Stimulated activated CD8-positive, alpha-beta memory T cell treated with anti-CD3 and anti-CD28 coated beads, Interleukin-15, amount 100 ng/mL, for 1 hour (primary cell): ENCODE data around the gene STK11.

Source experiments
- DNase-seq: peaks from one replicate; pipeline ENCODE4 v3.0.0-alpha.2; 2020; ENCODE audit warnings: low read depth

STK11 gene

DNA sequence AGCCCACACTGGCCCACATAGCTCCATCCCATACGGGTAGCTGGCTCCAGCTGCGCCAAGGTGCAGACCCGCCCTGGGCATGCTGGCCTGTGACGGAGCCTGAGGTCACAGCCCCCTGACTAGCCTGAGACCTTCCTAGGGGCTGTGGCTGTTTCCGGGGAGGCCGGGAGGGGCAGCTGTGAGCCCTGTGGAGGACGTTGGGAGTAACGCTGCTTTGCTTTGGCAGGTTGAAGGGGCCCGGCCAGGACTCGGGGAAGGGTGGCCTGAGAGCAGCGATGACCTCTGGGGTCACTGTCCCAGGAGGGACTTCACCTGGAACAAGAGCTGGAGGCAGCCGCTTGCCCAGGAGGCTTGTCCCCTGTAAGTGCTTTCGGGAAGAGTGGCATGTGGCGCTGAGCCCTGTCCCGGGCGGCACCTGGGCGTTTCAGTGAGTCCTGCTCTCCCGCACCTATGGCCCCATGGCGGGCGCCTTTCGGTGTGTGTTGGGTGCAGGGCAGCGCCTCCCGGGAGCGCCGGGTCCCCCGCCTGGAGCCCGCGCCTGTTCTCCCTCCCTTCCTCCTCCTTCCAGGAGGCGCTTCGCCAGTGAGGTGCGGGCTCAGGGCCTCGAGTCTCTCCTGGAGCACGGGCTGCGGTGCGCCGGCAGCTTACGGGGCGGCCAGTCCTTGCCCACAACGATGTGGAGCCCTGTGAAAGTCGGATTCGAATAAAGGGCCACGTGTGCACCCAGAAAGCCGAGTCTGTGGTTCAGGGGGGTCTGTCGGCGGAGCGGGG lies 68.7 kb downstream of the STK11 start:
- no peak for DNase-seq

DNA sequence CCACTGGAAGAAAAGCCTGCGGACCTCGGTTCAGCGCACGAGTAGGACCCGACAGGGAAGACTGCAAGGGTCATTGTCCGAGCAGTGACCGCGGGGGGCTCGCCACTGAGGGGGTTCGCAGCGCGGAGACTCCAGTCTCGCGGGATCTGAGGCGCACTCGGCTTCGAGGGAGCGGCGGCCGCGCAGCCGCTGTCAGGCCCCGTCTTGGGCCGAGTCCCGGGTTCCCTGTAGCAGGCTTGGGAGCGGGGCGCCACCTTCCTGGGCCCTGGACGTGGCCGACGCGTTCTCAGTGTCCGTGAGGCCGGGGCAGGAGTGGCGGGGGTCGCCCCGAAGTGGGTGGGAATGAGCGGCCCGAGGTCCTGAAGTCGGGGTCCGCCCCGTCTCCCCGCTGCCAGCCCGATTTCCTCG lies 69.3 kb downstream of the STK11 start:
- no peak for DNase-seq

DNA sequence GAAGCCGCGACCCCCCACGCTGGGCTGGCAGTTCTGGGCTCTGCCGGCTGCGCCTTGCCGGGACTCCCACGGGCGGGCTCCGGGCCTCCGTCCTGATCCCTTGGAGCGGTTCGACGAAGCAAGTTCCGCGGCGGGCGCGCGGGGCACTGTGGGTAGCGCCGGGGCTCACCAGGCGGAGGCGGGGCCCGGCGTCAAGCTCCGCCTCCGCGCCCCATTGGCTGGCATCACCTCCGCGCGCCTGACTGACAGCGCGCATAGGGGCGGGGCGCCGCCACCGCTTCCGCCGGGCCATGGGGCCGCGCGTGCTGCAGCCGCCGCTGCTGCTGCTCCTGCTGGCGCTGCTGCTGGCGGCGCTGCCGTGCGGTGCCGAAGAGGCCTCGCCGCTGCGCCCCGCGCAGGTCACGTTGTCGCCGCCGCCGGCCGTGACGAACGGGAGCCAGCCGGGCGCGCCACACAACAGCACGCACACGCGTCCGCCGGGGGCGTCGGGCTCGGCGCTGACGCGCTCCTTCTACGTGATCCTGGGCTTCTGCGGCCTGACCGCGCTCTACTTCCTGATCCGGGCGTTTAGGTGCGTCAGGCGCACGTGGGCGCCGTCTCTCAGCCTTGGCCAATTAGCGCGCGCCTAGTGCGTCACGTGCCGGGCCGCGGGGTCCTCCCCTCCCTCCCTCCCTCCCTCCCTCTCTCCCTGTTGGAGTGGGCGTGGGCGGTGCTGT lies 69.8 kb downstream of the STK11 start, which contains the start of gene FAM174C:
Gene FAM174C, plus strand, starts transcription at position 271 of the 716 bp plus-strand sequence. Its CDS starts 20 bp downstream, at position 291.
- DNase-seq = peak; percentile 93

DNA sequence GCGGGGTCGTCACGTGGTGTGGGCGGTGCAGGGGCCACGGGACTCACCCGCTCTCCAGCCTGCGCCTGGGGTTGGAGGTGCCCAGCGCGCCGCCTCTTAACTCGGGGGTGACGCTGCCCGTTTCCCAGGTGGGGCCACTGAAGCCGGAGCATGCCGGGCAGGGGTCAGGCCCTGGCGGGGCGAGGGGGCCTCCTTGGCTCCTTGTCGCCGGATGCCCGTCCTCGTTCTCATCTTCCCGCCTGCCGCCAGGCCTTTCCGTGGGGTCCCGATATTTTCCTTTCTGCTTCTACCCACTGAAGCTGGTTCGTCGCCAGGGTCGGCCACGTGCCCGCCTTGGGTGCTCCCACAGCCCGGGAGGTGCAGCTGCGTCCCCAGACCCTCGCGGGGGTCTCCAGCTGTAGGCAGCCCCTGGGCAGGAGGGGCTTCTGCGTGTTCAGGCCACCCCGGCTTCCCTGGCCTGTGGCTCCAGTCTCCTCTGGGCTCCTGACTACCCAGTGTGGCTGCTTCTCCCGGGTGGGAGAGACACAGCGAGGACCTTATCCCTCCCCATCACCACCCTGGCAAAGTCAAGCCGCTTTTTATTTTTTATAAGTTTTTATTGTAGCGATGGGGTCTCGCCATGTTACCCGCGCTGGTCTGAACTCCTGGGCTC lies 70.5 kb downstream of the STK11 start:
- no peak for DNase-seq

DNA sequence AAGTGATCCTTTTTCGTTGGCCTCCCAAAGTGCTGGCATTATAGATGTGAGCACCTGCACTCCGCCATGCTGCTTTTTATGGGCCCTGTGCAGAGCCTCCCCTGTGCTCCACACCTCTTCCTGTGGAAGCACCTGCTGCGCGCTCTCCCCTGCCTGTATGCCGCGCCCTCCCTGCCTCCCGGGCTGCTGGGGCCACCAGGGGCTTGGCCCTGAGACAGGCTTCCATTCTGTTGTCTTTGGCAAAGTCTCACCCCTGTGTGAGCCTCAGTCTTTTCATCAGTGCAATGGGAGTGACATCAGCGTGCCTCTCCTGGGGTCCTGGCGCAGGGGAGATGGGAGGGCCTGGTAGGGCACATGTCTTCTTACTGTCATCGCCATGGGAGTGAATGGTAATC lies 71.0 kb downstream of the STK11 start:
- no peak for DNase-seq

DNA sequence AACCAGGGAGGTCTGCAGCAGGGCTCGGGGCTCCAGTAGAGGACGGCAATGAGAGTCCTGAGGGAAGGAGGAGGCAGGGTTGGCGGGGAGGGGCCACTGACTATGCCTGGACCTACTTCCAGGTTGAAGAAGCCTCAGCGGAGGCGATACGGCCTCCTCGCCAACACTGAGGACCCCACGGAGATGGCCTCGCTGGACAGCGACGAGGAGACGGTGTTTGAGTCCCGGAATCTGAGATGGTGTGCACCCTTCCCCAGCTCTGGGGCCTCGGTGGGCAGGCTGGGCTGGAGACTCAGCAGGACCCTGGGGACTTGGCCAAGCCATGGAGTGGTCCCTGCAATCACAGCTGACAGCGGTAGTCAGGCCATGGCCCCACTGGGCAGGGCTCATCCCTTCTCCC lies 71.5 kb downstream of the STK11 start:
- DNase-seq = no peak
